HG03521 (cell line): ENCODE data around the gene VPS26A.

Experiments used
- ATAC-seq: cut with Tn5 transposase; IDR thresholded peaks from one replicate; pipeline ENCODE4 v1.9.1; 2021; ENCODE audit warnings: mild to moderate bottlenecking, moderate library complexity; ENCODE audit not compliant: unreplicated experiment

The VPS26A gene

GRCh38 chr10:69123747-69124562 lies at the start of gene VPS26A:
TSS of gene VPS26A (plus strand) at chr10:69124178. CDS start at chr10:69124278, 100 bp downstream.
- ATAC-seq: peak; percentile 88

DNA sequence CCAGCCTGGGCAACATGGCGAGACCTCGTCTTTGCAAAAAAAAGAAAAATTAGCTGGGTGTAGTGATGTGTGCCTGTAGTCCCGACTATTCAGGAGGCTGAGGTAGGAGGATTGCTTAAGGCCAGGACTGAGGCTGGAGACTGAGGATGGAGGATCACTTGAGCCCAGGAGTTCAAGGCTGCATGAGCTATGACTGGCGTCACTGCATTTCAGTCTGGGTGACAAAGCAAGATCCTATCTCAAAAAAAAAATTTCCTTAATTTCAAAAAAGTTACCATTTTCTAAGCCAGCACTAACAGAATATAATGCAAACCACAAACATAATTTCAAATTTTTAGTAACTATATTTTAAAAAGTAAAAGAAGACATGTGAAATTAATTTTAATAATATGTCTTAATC lies 49.4 kb upstream of the VPS26A start:
- no peak for ATAC-seq

DNA sequence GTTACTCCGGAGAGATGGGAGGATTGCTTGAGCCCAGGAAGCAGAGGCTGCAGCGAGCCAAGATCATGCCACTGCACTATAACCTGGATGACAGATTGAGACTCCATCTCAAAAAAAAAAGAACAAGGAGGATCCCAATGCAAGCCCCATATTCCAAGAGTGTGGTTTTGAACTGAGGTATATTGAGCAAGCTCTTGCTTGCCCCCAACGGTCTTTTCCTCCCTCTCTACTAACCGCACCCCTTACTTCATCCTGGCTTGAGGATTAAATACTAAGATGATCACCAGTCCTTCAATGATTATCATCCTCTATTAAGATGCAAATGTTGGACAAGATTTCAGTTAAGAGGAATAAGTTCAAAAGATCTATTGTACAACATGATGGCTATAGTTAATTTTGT lies 48.5 kb upstream of the VPS26A start:
- no peak for ATAC-seq

DNA sequence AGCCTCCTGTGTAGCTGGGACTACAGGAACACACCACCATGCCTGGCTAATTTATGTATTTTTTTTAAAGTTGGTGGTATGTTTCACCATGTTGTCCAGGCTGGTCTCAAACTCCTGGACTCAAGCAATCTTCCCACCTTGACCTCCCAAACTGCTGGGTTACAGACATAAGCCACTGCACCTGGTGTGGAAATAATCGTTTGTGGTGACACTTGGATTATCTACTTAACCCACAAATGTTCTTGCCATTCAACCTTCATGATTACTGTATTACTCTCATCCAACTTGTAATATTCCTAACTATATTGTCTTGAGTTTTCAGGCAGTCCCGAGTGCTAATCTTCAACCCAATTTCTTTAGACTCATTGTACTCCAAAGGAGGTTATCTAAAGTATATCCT lies 45.7 kb upstream of the VPS26A start:
- ATAC-seq: no peak

DNA sequence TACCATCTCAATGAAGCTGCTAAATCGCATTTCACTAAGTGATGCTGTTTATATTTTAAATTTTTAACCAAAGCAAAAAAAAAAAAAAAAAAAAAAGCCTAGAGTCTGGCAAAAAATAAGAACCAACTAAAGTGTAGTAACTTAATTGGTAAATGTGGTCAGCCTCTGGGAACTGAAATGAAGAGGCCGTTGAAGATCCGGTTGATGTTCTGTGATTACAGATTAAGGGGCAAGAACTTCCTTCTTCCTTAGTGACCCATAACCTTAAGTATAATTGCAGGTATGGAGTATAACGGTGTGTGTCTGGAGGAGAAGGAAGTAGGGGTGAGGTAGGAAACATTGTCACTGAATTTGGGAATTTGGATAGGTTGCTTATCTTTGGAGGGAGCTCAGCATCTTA lies 43.8 kb upstream of the VPS26A start:
- no peak for ATAC-seq

- no peak for ATAC-seq
Measured at GRCh38 chr10:69086001-69086509, 37.9 kb upstream of the VPS26A start.

DNA sequence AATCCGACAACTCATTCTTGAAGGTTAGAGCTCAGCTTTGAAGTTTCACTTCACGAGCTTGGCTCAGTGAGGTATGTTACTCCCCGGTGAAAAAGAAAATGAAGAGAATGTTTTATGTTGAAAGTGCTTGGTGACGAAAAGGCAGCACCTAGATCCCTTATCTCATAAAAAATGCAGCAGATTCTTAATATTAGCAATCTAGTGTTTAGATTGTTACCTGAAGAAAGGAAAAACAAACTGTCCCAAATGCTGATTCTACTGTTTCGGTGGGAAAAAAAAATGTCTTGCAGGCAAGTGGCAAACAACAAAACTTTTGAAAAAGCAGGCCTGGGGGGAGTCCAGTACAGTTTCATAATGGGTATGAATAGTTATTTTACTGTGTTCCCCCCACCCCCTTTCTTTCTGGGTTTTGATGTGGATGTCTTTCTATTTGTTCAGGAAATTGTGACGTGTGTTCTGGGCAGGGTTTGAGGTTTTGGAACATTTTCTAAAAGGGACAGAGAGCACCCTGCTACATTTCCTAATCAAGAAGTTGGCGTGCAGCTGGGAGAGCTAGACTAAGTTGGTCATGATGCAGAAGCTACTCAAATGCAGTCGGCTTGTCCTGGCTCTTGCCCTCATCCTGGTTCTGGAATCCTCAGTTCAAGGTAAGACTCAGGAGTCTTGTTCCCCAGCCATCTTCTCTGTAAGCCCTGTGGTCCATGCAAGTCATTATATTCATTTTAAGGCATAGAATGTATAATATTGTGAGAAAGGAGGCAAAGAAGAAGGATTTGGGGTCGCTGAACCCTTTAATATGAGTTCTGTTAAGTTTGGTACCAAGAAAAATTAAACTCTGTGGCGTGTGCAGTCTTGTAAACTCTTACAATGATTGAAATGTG lies 36.1 kb upstream of the VPS26A start, which contains the start of gene SRGN:
TSS of gene SRGN (plus strand) at position 514 of the 881 bp plus-strand sequence. CDS start at position 569, 55 bp downstream.
- ATAC-seq: peak; percentile 39

GRCh38 chr10:69088471-69088769 lies 35.6 kb upstream of the VPS26A start:
- no peak for ATAC-seq

DNA sequence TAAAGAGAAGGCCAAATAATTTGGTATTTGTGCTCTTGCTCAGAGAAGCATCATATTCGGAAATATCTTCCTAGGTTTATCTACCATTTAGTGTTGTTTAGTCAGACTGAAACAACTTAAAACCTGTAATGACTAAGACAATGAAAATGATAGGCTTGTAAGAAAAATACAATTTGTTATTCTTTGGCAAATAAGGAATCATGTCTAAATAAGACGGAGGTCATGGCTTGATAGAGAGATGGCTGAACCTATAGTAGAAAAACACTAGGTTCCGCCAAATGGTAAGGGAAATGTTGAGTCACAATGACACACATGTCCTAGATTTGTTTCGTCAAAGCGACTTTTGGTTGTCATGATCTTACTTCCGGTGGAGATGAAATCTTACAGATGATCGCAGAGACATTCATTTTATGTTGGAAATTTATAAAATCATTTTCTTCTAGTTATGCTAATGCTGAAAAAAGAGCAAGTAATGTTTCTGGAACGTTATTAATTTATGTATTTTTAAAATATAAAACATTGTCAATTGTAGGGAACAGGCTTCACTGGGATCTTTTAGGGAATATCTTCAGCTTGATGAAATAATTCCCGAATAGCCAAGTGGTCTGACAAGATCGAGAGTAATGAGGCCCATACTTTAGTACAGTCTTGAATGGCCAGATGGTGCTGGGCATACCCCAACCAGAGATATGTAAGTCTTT lies 35.0 kb upstream of the VPS26A start:
- no peak for ATAC-seq

- ATAC-seq: peak; percentile 57
Measured at GRCh38 chr10:69089638-69090599, 34.1 kb upstream of the VPS26A start.

- no peak for ATAC-seq
Measured at GRCh38 chr10:69090685-69091084, 33.3 kb upstream of the VPS26A start.

- ATAC-seq: no peak
Measured at GRCh38 chr10:69091143-69091651, 32.8 kb upstream of the VPS26A start.

DNA sequence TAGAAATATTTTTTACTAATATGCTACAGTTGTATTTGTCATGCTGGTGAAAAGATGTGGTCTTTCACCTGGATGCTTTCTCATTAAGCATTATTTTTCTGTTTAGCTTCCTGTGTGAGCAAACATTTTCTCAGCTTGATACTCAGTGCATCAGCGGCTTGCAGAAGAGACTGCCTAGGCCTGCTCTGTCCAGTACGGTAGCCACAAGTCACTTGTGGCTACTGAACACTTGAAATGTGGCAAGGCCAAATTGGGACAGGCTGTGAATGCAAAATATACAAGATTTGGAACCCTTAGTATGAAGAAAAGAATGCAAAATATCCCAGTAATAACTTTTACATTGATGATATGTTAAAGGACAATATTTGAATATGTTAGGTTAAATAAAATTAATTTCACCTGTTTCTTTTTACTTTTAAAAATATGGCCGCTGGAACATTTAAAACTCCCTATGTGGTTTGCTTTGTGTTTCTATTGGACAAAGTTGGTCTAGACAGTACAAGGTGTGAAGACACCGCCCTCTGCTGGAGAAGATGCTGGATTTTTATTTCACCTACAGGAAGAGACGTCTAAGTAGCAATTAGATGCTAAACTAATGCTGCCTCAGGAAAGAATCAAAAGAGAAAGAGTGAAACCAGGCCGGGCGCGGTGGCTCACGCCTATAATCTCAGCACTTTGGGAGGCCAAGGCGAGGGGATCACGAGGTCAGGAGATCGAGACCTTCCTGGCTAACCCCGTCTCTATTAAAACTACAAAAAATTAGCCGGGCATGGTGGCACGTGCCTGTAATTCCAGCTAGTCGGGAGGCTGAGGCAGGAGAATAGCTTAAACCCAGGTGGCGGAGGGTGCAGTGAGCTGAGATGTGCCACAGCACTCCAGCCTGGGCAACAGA lies 30.8 kb upstream of the VPS26A start:
- no peak for ATAC-seq

DNA sequence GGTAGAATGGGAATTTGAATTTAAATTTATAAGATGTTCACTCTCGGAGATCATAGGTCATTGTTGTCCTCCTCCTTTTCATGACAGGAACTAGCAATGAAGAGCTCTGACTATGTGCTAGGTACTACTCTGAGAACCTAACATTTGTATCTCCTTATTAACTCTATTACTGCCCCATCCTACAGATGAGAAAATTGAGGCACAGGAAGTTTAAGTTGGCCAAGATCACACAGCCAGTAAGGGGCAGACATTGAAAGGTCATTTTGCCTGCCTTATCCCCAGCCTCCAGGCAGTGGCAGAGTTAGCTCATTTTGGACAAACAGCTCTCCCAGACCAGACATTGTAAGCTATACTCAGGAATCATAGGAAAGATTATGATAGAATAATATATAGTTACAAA lies 30.0 kb upstream of the VPS26A start:
- ATAC-seq: no peak

GRCh38 chr10:69096045-69096444 lies 27.9 kb upstream of the VPS26A start:
- ATAC-seq: no peak

DNA sequence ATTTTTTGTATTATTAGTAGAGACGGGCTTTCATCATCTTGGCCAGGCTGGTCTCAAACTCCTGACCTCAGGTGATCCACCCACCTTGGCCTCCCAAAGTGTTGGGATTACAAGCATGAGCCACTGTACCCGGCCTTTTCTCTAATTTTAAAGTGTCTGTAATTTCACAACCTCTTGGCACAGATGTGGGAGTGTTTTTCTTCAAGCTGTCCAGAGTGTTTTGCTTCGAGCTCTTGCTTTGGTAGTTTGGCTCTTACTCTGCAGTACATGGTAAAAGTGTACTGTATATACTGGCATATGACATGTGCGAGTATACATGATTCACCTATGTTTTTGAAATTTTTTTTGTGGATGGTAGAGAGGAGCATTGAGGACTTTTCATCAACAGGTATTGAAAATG lies 26.2 kb upstream of the VPS26A start:
- no peak for ATAC-seq

- no peak for ATAC-seq
Measured at GRCh38 chr10:69100136-69100872, 23.7 kb upstream of the VPS26A start.

- ATAC-seq: no peak
Measured at GRCh38 chr10:69101451-69102095, 22.4 kb upstream of the VPS26A start.
